Right lobe of liver (tissue), 4 donors: ENCODE data around the gene SLC17A5.

ENCODE experiments used
- POLR2A ChIP-seq: fragments of 450-650 bp; IDR thresholded peaks from one replicate; pipeline ENCODE4 v1.6.1; 2017; ENCODE audit warnings: antibody characterized with exemption, mild to moderate bottlenecking
- TF ChIP-seq, protein P1 (sequence below), 4 donors: fragments of 200-600 bp in 3 of 4; fragments of 450-650 bp in 1 of 4; IDR thresholded peaks; one replicate each; pipeline versions ENCODE4 v1.5.1 to v1.8.0; 2016 to 2022; ENCODE audit warnings: antibody characterized with exemption in 4 of 4, mild to moderate bottlenecking in 2 of 4
- donor health status: DM: no; HTN: no; CAD: no.
- donor health status: DM: no; HTN: no; CAD: no.
- donor health status: DM: no; HTN: yes; CAD: no.

DNA sequence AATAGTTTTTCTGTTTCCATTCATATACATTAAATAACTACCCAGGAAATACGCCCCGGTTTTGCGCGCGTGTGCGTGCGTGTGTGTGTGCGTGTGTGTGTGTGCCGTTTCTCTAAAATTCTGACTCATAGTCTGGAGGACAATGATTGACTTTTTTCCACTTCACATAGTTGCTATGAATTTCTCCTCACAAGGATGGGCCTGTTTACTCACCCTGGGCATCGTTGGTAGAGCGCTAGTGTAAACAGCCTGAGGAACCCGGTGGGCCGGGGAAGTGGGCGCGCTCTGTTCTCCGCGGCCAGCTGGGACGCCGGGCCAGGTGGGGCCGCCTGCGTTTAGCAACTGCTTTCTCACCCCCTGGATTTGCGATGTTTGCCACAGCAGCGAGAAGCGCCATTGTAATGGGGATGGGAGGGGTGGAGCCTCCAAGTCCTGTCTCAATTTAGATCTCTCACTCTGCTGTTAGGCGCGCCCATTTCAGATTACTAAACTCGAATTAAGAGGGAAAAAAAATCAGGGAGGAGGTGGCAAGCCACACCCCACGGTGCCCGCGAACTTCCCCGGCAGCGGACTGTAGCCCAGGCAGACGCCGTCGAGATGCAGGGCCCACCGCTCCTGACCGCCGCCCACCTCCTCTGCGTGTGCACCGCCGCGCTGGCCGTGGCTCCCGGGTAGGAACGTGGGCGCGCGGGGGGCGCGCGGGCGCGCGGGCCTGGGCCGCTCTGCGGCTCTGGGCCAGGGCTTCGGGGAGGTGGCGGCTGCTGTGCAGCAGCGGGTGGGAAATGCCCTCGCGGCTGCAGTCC, 42.0 kb upstream of the SLC17A5 start, which contains the start of gene CD109:
- TF ChIP-seq, protein P1, sequence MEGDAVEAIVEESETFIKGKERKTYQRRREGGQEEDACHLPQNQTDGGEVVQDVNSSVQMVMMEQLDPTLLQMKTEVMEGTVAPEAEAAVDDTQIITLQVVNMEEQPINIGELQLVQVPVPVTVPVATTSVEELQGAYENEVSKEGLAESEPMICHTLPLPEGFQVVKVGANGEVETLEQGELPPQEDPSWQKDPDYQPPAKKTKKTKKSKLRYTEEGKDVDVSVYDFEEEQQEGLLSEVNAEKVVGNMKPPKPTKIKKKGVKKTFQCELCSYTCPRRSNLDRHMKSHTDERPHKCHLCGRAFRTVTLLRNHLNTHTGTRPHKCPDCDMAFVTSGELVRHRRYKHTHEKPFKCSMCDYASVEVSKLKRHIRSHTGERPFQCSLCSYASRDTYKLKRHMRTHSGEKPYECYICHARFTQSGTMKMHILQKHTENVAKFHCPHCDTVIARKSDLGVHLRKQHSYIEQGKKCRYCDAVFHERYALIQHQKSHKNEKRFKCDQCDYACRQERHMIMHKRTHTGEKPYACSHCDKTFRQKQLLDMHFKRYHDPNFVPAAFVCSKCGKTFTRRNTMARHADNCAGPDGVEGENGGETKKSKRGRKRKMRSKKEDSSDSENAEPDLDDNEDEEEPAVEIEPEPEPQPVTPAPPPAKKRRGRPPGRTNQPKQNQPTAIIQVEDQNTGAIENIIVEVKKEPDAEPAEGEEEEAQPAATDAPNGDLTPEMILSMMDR (IDR thresholded peaks at IDR 0.05), result no peak
- TF ChIP-seq POLR2A, result no peak
